ENCODE data around the gene TBL3. TPM values are rescaled to one million over a fixed set of nuclear protein-coding genes. Genes with fewer than 3 reads are reported as not detected.

The TBL3 gene
- total and polyA plus RNA-seq, 8 donors, result 14.7 to 63.7 (median 21.4) TPM

DNA sequence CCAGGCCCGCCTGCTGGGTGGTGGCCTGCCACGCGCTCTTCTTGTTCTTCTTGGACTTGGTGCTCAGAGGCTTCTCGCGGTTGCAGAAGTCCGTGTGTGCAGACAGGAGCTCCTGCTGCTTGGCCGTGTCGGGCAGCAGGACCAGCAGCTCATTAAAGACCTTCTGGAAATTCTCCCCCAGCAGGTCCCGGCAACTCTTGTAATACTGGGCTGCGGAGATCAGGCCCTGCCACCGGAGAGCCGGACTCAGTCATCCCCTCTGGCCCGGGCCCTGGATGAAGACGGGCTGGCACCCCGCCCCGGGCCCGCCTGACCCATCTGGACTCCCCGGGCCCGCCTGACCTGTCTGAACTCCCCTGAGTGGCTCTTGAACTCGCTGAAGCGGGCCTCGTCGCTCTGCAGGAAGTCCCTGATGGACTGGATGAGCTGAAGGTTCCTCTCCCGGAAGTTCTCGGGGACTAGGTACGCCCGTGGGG, 26.5 kb downstream of the TBL3 start:
- H3K27ac ChIP-seq, result no peak overlapping the region
- TF ChIP-seq, protein P1, sequence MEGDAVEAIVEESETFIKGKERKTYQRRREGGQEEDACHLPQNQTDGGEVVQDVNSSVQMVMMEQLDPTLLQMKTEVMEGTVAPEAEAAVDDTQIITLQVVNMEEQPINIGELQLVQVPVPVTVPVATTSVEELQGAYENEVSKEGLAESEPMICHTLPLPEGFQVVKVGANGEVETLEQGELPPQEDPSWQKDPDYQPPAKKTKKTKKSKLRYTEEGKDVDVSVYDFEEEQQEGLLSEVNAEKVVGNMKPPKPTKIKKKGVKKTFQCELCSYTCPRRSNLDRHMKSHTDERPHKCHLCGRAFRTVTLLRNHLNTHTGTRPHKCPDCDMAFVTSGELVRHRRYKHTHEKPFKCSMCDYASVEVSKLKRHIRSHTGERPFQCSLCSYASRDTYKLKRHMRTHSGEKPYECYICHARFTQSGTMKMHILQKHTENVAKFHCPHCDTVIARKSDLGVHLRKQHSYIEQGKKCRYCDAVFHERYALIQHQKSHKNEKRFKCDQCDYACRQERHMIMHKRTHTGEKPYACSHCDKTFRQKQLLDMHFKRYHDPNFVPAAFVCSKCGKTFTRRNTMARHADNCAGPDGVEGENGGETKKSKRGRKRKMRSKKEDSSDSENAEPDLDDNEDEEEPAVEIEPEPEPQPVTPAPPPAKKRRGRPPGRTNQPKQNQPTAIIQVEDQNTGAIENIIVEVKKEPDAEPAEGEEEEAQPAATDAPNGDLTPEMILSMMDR (IDR thresholded peaks at IDR 0.05), result no peak
- DNase-seq (peak in 1 of 6 donors; percentile 10), FAIRE-seq (no peak), ATAC-seq (no peak)
- no peaks in the 10 kb centered on the region for H3K27me3 ChIP-seq
- WGBS, 2 donors, result 93% methylated on average over 26 to 27 of the region's 27 CpGs
- H3K4me1 ChIP-seq, result no peaks in the 10 kb centered on the region
- H3K9me3 ChIP-seq, result no peaks in the 10 kb centered on the region
- H3K36me3 ChIP-seq, result peaks cover 19 to 64% (median 39%) of the 10 kb centered on the region in 3 donors
- intact Hi-C loops (cut with DNase I), result no loop called here
- no peak overlapping the region for H3K4me3 ChIP-seq

DNA sequence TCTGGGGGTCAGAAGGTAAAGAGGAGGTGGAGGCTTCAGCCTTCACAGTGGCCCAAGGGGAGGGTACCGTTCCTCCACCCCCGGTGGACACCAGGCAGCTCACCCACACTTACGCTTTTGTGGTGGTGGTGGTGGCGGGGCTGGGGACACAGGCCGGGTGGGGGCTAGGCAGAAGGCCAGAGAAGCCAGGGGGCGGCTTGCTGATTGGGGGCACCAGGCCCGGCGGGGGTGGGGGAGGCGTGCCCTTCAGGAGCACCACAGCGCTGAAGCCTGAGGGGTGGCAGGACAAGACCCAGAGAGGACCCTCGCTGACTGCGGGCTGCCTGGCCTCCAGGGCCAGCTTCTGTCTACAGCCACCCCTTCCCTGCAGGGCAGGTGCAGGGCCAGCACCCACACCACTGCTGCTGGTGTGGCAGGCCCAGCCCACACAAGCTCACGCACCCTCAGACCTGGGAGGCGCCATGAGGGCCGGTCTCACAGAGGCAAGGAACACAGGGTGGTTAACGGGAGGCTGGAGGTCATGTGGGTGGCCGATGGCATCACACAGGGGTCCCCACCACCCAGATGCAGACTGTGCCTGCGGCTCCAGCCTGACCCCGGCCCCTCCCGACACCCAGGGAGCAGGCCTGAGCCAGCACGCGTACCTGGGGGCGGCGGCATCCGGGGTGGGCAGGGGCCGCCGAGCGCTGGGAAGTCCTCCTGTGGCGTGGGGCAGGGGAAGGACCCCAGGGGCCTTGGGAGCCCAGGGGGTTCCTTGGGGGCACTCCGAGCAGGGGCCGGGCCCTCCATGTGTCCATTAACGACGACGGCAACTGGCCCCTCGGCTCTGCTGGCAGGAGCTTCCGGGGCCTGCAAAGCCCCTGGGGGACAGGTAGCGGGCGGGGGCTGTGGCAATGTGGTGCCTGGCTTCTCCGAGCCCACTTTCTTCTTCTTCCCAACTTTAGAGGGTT, 27.3 kb downstream of the TBL3 start:
- DNase-seq, result peak in 5 of 6 donors; percentile 7 to 80 (median 39)
- H3K36me3 ChIP-seq, result peaks cover 19 to 64% (median 39%) of the 10 kb centered on the region in 3 donors
- FAIRE-seq, result no peak

DNA sequence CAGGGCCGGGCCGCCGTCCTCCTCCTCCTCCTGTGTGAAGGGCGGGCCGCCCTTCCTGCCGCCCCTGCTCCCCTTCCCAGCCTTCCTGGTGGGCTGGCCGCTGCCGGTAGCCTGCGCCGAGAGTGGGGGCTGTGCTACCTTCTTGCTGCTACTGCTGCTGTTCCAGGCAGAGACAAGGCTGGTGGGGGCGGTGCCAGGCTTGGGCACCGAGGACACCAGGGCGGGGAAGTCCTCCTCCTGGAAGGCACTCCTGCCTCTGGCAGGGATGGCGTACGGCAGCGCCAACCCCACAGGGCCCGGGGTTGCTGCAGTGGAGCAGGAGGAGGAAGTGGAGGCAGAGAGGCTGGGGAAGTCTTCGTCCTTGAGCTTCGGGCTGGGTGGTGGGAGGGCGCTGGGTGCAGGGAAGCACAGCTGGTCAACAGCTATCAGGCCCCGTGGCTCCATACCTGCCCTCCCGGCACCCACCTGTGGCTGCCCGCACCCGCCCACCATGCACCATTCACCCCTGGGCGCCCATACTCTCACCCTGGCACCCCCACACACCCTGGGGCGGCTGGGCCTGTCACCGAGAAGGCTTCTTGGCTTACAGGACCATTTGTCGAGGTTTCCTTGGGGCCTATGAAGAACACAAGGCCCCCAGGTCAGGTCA, 28.1 kb downstream of the TBL3 start:
- H3K4me3 ChIP-seq, result no peak overlapping the region
- H3K27ac ChIP-seq, result no peak overlapping the region
- 88 to 90% methylated on average over 26 to 28 of the region's 28 CpGs for WGBS, 2 donors
- H3K27me3 ChIP-seq, result no peaks in the 10 kb centered on the region
- intact Hi-C loops (cut with DNase I), result no loop called here
- no peaks in the 10 kb centered on the region for H3K9me3 ChIP-seq
- FAIRE-seq (no peak), ATAC-seq (no peak), DNase-seq (peak in 4 of 6 donors; percentile 16 to 79 (median 46))
- TF ChIP-seq, protein P1 (IDR thresholded peaks at IDR 0.05), result no peak
- H3K36me3 ChIP-seq, result peaks cover 19 to 64% (median 39%) of the 10 kb centered on the region in 3 donors
- peaks cover 9 to 15% (median 10%) of the 10 kb centered on the region in 3 donors for H3K4me1 ChIP-seq

More for the DNA sequence above, 27.3 kb downstream of the TBL3 start:
- H3K9me3 ChIP-seq, result no peaks in the 10 kb centered on the region
- H3K4me3 ChIP-seq, result no peak overlapping the region
- intact Hi-C loops (cut with DNase I), result no loop called here
- TF ChIP-seq, protein P1 (IDR thresholded peaks at IDR 0.05), result no peak
- no peaks in the 10 kb centered on the region for H3K27me3 ChIP-seq
- H3K4me1 ChIP-seq, result peaks cover 2 to 6% (median 3%) of the 10 kb centered on the region in 3 donors
- no peak overlapping the region for H3K27ac ChIP-seq
- no peak for ATAC-seq
- WGBS, 2 donors, result 93% methylated on average over 30 to 39 of the region's 39 CpGs

DNA sequence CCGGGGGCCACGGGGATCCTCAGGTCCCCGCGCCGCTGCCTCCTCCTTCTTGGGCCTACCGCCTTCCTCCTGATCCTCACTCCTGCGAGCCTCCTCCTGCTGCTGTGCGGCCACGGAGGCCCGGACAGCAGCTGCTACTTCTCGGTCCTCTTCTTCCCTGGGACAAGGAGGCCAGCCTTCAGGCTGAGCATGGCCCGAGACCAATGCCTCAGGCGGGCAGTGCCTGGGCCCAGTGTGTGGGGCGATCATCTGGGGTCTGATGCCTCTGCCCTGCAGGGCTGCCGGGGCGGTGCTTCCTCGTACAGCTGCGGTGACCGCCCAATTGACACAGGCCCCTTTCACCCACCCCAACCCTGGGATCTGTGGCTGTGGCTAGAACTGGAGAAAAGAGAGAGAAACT, 29.2 kb downstream of the TBL3 start:
- intact Hi-C loops (cut with DNase I), result no loop called here
- 95 to 96% methylated on average over 18 to 19 of the region's 19 CpGs for WGBS, 2 donors

More for the DNA sequence above, 29.2 kb downstream of the TBL3 start:
- TF ChIP-seq, protein P1 (IDR thresholded peaks at IDR 0.05), result no peak
- peak in 2 of 6 donors; percentile 27 to 69 for DNase-seq
- Histone ChIP-seq H3K27me3 (no peaks in the 10 kb centered on the region), H3K9me3 (no peaks in the 10 kb centered on the region), H3K4me3 (no peak overlapping the region), H3K36me3 (peaks cover 19 to 64% (median 39%) of the 10 kb centered on the region in 3 donors), H3K4me1 (peaks cover 9 to 23% (median 20%) of the 10 kb centered on the region in 3 donors), H3K27ac (no peak overlapping the region)
- ATAC-seq, result no peak
- FAIRE-seq, result no peak
